A549 (cell line): Measurements from ENCODE around the gene SLC16A12. TPM values are rescaled to one million over a fixed set of nuclear protein-coding genes. Genes with fewer than 3 reads are reported as not detected.

Experiments
- ATAC-seq, 2 experiments: fragments of 200-7000 bp in 1 of 2; fragments of >200 bp in 1 of 2; cut with Nextera tagmentation in 1 of 2; cut with Tn5 transposase in 1 of 2; 3 replicates each; pipeline versions ENCODE4 v1.8.0 to v1.9.1; 2018 to 2020; ENCODE audit warnings: mild to moderate bottlenecking in 1 of 2, moderate library complexity in 1 of 2
- CTCF ChIA-PET: fragments of 300-600 bp; sonication (Branson Sonifier 250); formaldehyde crosslinking; extraction: SDS; loops from one replicate; lab custom pipeline; 2021; ENCODE audit warnings: antibody characterized with exemption, inconsistent platforms; lab: Yijun Ruan, JAX
- POLR2A ChIA-PET: fragments of 350-600 bp; formaldehyde crosslinking; extraction: SDS; loops from one replicate; lab custom pipeline; 2021; ENCODE audit warnings: antibody characterized with exemption, inconsistent platforms; lab: Yijun Ruan, JAX
- DNase-seq, 2 experiments: peaks; one replicate each; pipeline versions ENCODE4 v3.0.0 to v3.0.0-alpha.2; 2011 to 2016; ENCODE audit warnings: low read depth in 1 of 2, low spot score in 1 of 2
- FAIRE-seq: peaks from 2 replicates; lab custom pipeline; 2011; peaks lifted over from hg19 to GRCh38; lab: Jason Lieb, UNC
- H3K27ac ChIP-seq, 2 experiments: fragments of >200 bp; sonication (Bioruptor Twin); formaldehyde crosslinking; 3 replicates each; pipeline ENCODE4 v1.5.1; 2016 to 2017
- H3K4me1 ChIP-seq: fragments of >200 bp; sonication (Bioruptor Twin); formaldehyde crosslinking; 3 replicates; pipeline ENCODE4 v1.6.1; 2016
- H3K4me2 ChIP-seq: fragments of >200 bp; sonication (Bioruptor Twin); formaldehyde crosslinking; 3 replicates; pipeline ENCODE4 v1.6.1; 2016
- H3K4me3 ChIP-seq: fragments of >200 bp; sonication (Bioruptor Twin); formaldehyde crosslinking; 3 replicates; pipeline ENCODE4 v1.5.1; 2016
- H3K9me3 ChIP-seq: fragments of >200 bp; sonication (Bioruptor Twin); formaldehyde crosslinking; 3 replicates; pipeline ENCODE4 v1.6.1; 2016
- CBX2 ChIP-seq: fragments of 200-600 bp; sonication (generic); IDR thresholded peaks from 2 replicates; pipeline ENCODE4 v1.6.1; 2016; ENCODE audit warnings: low read depth, mild to moderate bottlenecking, borderline replicate concordance
- CHD4 ChIP-seq: fragments of 200-600 bp; sonication (generic); IDR thresholded peaks from 2 replicates; pipeline ENCODE4 v1.6.1; 2016; ENCODE audit warnings: antibody characterized with exemption, mild to moderate bottlenecking, borderline replicate concordance
- EHMT2 ChIP-seq: fragments of 200-600 bp; sonication (generic); IDR thresholded peaks from 2 replicates; pipeline ENCODE4 v1.6.1; 2016; ENCODE audit warnings: antibody characterized with exemption, low read depth, mild to moderate bottlenecking, moderate library complexity
- MAFK ChIP-seq: fragments of 450-650 bp; IDR thresholded peaks from 2 replicates; pipeline ENCODE4 v1.6.1; 2014; ENCODE audit not compliant: partially characterized antibody
- MAZ ChIP-seq: fragments of 150-350 bp; IDR thresholded peaks from 2 replicates; pipeline ENCODE4 v1.6.1; 2014; ENCODE audit warnings: antibody characterized with exemption, low read depth, low read length, borderline replicate concordance
- NFE2L2 ChIP-seq: fragments of 150-350 bp; conservative IDR thresholded peaks from 2 replicates; pipeline ENCODE4 v1.6.1; 2014; ENCODE audit warnings: low read length
- NPAS2 ChIP-seq: fragments of 250-450 bp; sonication (Bioruptor Pico); IDR thresholded peaks from 2 replicates; pipeline ENCODE4 v1.8.0; 2022; ENCODE audit warnings: mild to moderate bottlenecking, moderate library complexity, borderline replicate concordance
- POLR2AphosphoS2 ChIP-seq: conservative IDR thresholded peaks from 2 replicates; pipeline ENCODE4 v1.6.1; 2012; ENCODE audit warnings: low read length, improper control_type of control experiment, inconsistent platforms
- RARB ChIP-seq: fragments of 250-450 bp; sonication (Bioruptor Pico); IDR thresholded peaks from 2 replicates; pipeline ENCODE4 v1.8.0; 2021; ENCODE audit warnings: mild to moderate bottlenecking, moderate library complexity
- SMC3 ChIP-seq: fragments of >200 bp; sonication (Bioruptor Twin); formaldehyde crosslinking; IDR thresholded peaks from 3 replicates; pipeline ENCODE4 v1.6.1; 2018; ENCODE audit warnings: inconsistent platforms
- SREBF2 ChIP-seq: fragments of 450-650 bp; IDR thresholded peaks from 2 replicates; pipeline ENCODE4 v1.6.1; 2014; ENCODE audit warnings: mild to moderate bottlenecking, moderate library complexity
- ZC3H11A ChIP-seq: fragments of 450-650 bp; IDR thresholded peaks from 2 replicates; pipeline ENCODE4 v1.6.1; 2014; ENCODE audit warnings: antibody characterized with exemption, mild to moderate bottlenecking
- ZSCAN20 ChIP-seq: fragments of 250-450 bp; sonication (Bioruptor Pico); IDR thresholded peaks from 2 replicates; pipeline ENCODE4 v1.8.0; 2022; ENCODE audit warnings: mild to moderate bottlenecking, moderate library complexity
- WGBS: methylation state at CpG from one replicate; pipeline ENCODE4 v1.1.6; 2017; ENCODE audit errors: missing lambda C conversion rate; 5-methylcytosine and 5-hydroxymethylcytosine counted together
- polyA plus RNA-seq, 4 experiments: library from polyadenylated mRNA; depleted of rRNA in 3 of 4; stranded (reverse); fragments of >200 nt; fragmentation: RNase III in 1 of 4; extraction: RNeasy Plus Mini Kit Qiagen cat#74134 plus additional on column Dnase treatment in 1 of 4; gene quantifications; 2 replicates in 3 of 4; 3 replicates in 1 of 4; pipeline ENCODE4 v1.2.3, GENCODE V29; 2011 to 2017
- TF ChIP-seq, protein P1 (sequence below): fragments of >200 bp; sonication (Bioruptor Twin); formaldehyde crosslinking; IDR thresholded peaks from 3 replicates; pipeline ENCODE4 v1.6.1; 2016
- TF ChIP-seq, protein P2 (sequence below): fragments of 450-650 bp; IDR thresholded peaks from 2 replicates; pipeline ENCODE4 v1.6.1; 2014; ENCODE audit warnings: antibody characterized with exemption
- TF ChIP-seq, protein P3 (sequence below): fragments of >200 bp; sonication (Bioruptor Twin); formaldehyde crosslinking; IDR thresholded peaks from 3 replicates; pipeline ENCODE4 v1.5.1; 2016
- TF ChIP-seq, protein P4 (sequence below): IDR thresholded peaks from 2 replicates; pipeline ENCODE4 v1.6.1; 2012
- TF ChIP-seq, protein P5 (sequence below): fragments of 150-350 bp; IDR thresholded peaks from 2 replicates; pipeline ENCODE4 v1.6.1; 2014; ENCODE audit warnings: low read depth, mild to moderate bottlenecking, low read length
- TF ChIP-seq, protein P6 (sequence below): fragments of 250-450 bp; sonication (Bioruptor Pico); IDR thresholded peaks from 2 replicates; pipeline ENCODE4 v1.5.0; 2021; ENCODE audit warnings: mild to moderate bottlenecking, moderate library complexity, borderline replicate concordance

Gene SLC16A12
- polyA plus RNA-seq, 2 of the 4 experiments (the other 2 are of a cell fraction): 0.14 to 0.19 TPM

DNA sequence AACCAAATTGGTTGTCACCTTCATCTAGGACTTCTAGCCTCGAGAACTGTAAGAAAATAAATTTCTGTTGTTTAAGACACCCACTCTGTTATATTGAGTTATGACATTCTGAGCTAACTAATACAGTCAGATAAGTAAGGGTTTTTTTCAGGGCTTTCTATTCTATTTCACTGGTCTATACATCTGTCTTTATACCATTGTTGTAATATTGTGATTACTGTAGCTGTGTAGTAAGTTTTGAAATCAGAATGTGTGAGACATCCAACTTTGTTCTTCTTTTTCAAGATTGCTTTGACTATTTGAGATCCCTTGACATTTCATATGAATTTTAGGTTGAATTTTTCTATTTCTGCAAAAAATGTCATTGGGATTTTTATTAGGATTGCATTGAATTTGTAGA lies 135.4 kb downstream of the SLC16A12 start:
- DNase-seq (no peak), FAIRE-seq (no peak), ATAC-seq (no peak)
- 76% methylated on average over 1 of the region's 1 CpG for WGBS
- ChIA-PET POLR2A (no interaction called here), CTCF (no interaction called here)
- Histone ChIP-seq H3K27ac (no peak overlapping the region), H3K9me3 (no peaks in the 10 kb centered on the region), H3K4me2 (no peak overlapping the region), H3K4me1 (peaks cover 16% of the 10 kb centered on the region; the same call in 2 of the 3 replicates), H3K4me3 (no peak overlapping the region)
- no peak for TF ChIP-seq SMC3
- TF ChIP-seq, protein P1, sequence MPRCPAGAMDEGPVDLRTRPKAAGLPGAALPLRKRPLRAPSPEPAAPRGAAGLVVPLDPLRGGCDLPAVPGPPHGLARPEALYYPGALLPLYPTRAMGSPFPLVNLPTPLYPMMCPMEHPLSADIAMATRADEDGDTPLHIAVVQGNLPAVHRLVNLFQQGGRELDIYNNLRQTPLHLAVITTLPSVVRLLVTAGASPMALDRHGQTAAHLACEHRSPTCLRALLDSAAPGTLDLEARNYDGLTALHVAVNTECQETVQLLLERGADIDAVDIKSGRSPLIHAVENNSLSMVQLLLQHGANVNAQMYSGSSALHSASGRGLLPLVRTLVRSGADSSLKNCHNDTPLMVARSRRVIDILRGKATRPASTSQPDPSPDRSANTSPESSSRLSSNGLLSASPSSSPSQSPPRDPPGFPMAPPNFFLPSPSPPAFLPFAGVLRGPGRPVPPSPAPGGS: no peak
- TF ChIP-seq, protein P2, sequence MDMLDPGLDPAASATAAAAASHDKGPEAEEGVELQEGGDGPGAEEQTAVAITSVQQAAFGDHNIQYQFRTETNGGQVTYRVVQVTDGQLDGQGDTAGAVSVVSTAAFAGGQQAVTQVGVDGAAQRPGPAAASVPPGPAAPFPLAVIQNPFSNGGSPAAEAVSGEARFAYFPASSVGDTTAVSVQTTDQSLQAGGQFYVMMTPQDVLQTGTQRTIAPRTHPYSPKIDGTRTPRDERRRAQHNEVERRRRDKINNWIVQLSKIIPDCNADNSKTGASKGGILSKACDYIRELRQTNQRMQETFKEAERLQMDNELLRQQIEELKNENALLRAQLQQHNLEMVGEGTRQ: no peak
- no peak for TF ChIP-seq SREBF2
- no peak for TF ChIP-seq POLR2AphosphoS2
- TF ChIP-seq, protein P3, sequence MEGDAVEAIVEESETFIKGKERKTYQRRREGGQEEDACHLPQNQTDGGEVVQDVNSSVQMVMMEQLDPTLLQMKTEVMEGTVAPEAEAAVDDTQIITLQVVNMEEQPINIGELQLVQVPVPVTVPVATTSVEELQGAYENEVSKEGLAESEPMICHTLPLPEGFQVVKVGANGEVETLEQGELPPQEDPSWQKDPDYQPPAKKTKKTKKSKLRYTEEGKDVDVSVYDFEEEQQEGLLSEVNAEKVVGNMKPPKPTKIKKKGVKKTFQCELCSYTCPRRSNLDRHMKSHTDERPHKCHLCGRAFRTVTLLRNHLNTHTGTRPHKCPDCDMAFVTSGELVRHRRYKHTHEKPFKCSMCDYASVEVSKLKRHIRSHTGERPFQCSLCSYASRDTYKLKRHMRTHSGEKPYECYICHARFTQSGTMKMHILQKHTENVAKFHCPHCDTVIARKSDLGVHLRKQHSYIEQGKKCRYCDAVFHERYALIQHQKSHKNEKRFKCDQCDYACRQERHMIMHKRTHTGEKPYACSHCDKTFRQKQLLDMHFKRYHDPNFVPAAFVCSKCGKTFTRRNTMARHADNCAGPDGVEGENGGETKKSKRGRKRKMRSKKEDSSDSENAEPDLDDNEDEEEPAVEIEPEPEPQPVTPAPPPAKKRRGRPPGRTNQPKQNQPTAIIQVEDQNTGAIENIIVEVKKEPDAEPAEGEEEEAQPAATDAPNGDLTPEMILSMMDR: no peak
- TF ChIP-seq, protein P4, sequence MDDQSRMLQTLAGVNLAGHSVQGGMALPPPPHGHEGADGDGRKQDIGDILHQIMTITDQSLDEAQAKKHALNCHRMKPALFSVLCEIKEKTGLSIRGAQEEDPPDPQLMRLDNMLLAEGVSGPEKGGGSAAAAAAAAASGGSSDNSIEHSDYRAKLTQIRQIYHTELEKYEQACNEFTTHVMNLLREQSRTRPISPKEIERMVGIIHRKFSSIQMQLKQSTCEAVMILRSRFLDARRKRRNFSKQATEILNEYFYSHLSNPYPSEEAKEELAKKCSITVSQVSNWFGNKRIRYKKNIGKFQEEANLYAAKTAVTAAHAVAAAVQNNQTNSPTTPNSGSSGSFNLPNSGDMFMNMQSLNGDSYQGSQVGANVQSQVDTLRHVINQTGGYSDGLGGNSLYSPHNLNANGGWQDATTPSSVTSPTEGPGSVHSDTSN: no peak
- no peak for TF ChIP-seq NFE2L2
- no peak for TF ChIP-seq MAZ
- TF ChIP-seq EHMT2: no peak
- TF ChIP-seq, protein P5, sequence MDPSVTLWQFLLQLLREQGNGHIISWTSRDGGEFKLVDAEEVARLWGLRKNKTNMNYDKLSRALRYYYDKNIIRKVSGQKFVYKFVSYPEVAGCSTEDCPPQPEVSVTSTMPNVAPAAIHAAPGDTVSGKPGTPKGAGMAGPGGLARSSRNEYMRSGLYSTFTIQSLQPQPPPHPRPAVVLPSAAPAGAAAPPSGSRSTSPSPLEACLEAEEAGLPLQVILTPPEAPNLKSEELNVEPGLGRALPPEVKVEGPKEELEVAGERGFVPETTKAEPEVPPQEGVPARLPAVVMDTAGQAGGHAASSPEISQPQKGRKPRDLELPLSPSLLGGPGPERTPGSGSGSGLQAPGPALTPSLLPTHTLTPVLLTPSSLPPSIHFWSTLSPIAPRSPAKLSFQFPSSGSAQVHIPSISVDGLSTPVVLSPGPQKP: no peak
- TF ChIP-seq ZC3H11A: no peak
- no peak for TF ChIP-seq NPAS2 (CRISPR knock-in tag)
- TF ChIP-seq, protein P6, sequence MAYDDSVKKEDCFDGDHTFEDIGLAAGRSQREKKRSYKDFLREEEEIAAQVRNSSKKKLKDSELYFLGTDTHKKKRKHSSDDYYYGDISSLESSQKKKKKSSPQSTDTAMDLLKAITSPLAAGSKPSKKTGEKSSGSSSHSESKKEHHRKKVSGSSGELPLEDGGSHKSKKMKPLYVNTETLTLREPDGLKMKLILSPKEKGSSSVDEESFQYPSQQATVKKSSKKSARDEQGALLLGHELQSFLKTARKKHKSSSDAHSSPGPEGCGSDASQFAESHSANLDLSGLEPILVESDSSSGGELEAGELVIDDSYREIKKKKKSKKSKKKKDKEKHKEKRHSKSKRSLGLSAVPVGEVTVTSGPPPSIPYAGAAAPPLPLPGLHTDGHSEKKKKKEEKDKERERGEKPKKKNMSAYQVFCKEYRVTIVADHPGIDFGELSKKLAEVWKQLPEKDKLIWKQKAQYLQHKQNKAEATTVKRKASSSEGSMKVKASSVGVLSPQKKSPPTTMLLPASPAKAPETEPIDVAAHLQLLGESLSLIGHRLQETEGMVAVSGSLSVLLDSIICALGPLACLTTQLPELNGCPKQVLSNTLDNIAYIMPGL (CRISPR knock-in tag): no peak
- TF ChIP-seq CBX2: no peak
- TF ChIP-seq RARB (CRISPR knock-in tag): no peak
- TF ChIP-seq ZSCAN20 (CRISPR knock-in tag): no peak
- TF ChIP-seq MAFK: no peak
- TF ChIP-seq CHD4: no peak
